Ishikawa (cell line): ENCODE data around the gene SMYD2.

ENCODE experiments used
- CEBPB ChIP-seq: IDR thresholded peaks from 2 replicates; pipeline ENCODE4 v1.6.1; 2012
- CREB1 ChIP-seq: IDR thresholded peaks from 2 replicates; pipeline ENCODE4 v1.6.1; 2012; ENCODE audit warnings: low read depth
- EGR1 ChIP-seq: IDR thresholded peaks from 2 replicates; pipeline ENCODE4 v1.6.1; 2012
- EP300 ChIP-seq: IDR thresholded peaks from 2 replicates; pipeline ENCODE4 v1.6.1; 2012; ENCODE audit warnings: borderline replicate concordance
- FOXM1 ChIP-seq: IDR thresholded peaks from 2 replicates; pipeline ENCODE4 v1.6.1; 2012; ENCODE audit warnings: low read depth, borderline replicate concordance
- NFIC ChIP-seq: IDR thresholded peaks from 2 replicates; pipeline ENCODE4 v1.6.1; 2012
- RAD21 ChIP-seq: IDR thresholded peaks from 2 replicates; pipeline ENCODE4 v1.6.1; 2012; ENCODE audit warnings: low read depth
- REST ChIP-seq: IDR thresholded peaks from 2 replicates; pipeline ENCODE4 v1.6.1; 2012; ENCODE audit warnings: low read depth, mild to moderate bottlenecking
- TAF1 ChIP-seq: IDR thresholded peaks from 2 replicates; pipeline ENCODE4 v1.6.1; 2012; ENCODE audit warnings: low read depth, mild to moderate bottlenecking
- TCF12 ChIP-seq: IDR thresholded peaks from 2 replicates; pipeline ENCODE4 v1.6.1; 2012; ENCODE audit warnings: low read depth
- TEAD4 ChIP-seq: IDR thresholded peaks from 2 replicates; pipeline ENCODE4 v1.6.1; 2012
- YY1 ChIP-seq: IDR thresholded peaks from 2 replicates; pipeline ENCODE4 v1.6.1; 2012; ENCODE audit warnings: low read depth
- ZBTB7A ChIP-seq: IDR thresholded peaks from 2 replicates; pipeline ENCODE4 v1.6.1; 2012; ENCODE audit warnings: low read depth
- TF ChIP-seq, protein P1 (sequence below): IDR thresholded peaks from 2 replicates; pipeline ENCODE4 v1.6.1; 2012
- TF ChIP-seq, protein P2 (sequence below): IDR thresholded peaks from 2 replicates; pipeline ENCODE4 v1.6.1; 2012

SMYD2 gene

GRCh38 chr1:214271174-214271858, 9.6 kb upstream of the SMYD2 start:
- TF ChIP-seq NFIC (no peak), CEBPB (no peak), REST (no peak), EP300 (no peak)

DNA sequence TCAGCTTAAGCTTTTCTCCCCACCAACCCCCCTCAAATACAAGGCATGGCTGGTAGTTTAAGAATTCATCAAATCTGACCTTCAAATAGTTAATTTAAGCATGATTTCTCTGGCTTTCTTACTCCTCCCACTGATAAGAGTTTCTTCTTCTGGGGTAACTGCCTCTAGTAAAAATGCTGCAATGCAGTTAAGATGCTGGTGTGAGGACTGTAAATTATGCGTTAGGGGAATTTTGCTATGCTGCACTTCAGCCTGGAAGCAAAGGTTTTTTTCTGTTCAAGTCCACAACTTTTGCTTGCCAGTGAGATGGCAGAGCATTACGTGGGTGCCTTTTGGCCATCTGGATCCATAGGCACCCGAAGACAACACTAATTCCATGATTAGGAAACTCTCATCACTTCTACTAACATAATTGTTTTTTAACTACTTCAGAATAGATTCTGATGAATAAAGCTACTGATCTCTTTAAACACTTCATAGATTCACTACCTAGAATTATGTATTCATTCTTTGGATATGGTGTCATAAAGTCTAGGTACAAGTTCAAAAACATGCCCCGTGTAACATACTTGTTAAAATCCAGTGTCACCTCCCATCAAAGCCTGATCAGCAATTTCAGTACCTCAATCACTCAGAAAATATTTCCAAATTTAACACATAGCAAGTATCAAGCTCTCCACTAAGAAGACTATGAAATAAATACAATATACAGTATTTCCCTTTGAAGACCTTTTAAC, 8.8 kb upstream of the SMYD2 start:
- TF ChIP-seq EGR1, result no peak
- TF ChIP-seq NFIC, result no peak

GRCh38 chr1:214272964-214273533, 7.9 kb upstream of the SMYD2 start:
- TF ChIP-seq, protein P1, sequence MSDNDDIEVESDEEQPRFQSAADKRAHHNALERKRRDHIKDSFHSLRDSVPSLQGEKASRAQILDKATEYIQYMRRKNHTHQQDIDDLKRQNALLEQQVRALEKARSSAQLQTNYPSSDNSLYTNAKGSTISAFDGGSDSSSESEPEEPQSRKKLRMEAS, result no peak
- TF ChIP-seq TCF12 (no peak), RAD21 (no peak), REST (no peak), YY1 (no peak), TAF1 (no peak), CREB1 (no peak), FOXM1 (no peak), EP300 (no peak), ZBTB7A (no peak), EGR1 (no peak), NFIC (no peak)
- TF ChIP-seq, protein P2, sequence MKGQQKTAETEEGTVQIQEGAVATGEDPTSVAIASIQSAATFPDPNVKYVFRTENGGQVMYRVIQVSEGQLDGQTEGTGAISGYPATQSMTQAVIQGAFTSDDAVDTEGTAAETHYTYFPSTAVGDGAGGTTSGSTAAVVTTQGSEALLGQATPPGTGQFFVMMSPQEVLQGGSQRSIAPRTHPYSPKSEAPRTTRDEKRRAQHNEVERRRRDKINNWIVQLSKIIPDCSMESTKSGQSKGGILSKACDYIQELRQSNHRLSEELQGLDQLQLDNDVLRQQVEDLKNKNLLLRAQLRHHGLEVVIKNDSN, result no peak

DNA sequence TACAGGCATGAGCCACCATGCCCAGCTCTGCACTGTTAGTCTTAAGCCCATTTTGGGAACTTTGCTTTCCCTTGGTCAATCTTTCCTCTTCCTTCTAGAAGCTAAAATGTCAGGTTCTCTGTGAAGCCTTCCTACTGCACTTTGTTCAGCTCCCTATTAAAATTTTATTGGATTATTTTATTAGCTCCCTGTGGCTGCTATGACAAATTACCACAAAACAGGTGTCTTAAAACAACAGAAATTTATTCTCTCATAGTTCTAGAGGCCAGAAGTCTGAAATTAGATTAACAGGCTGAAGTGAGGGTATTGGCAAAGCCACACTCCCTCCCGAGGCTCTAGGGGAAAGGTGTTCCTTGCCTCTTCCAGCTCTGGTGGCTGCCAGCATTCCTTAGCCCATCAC, 4.2 kb upstream of the SMYD2 start:
- TF ChIP-seq FOXM1 (no peak), RAD21 (no peak), TCF12 (no peak), NFIC (no peak), YY1 (no peak), CEBPB (no peak), ZBTB7A (no peak), EGR1 (no peak), TEAD4 (no peak), REST (no peak), CREB1 (no peak), EP300 (no peak), TAF1 (no peak)
- TF ChIP-seq, protein P2, result no peak
- TF ChIP-seq, protein P1, result no peak
